NCI-H510A (cell line): Measurements from ENCODE around the gene MRC2.

Experiments used
- DNase-seq: peaks from one replicate; lab custom pipeline; 2025; lab: John Stamatoyannopoulos, UW

The MRC2 gene

GRCh38 chr17:62663304-62663703 is 35.8 kb downstream of the MRC2 start:
- no peak for DNase-seq

- DNase-seq, result no peak
These were observed 37.1 kb downstream of the MRC2 start for GRCh38 chr17:62664336-62665120.

GRCh38 chr17:62665599-62665998 is 38.1 kb downstream of the MRC2 start:
- DNase-seq, result no peak

- no peak for DNase-seq
These were observed 38.8 kb downstream of the MRC2 start for GRCh38 chr17:62666061-62666800.

GRCh38 chr17:62666801-62667591 is 39.5 kb downstream of the MRC2 start:
- DNase-seq, result no peak

- no peak for DNase-seq
These were observed 40.8 kb downstream of the MRC2 start for GRCh38 chr17:62668091-62668804.

- no peak for DNase-seq
These were observed 42.8 kb downstream of the MRC2 start for GRCh38 chr17:62670202-62670821.

GRCh38 chr17:62671553-62671952 is 44.1 kb downstream of the MRC2 start:
- peak; percentile 90 for DNase-seq

GRCh38 chr17:62672957-62673356 is 45.5 kb downstream of the MRC2 start:
- no peak for DNase-seq

- no peak for DNase-seq
These were observed 46.3 kb downstream of the MRC2 start for GRCh38 chr17:62673614-62674362.

GRCh38 chr17:62674363-62674739 is 46.9 kb downstream of the MRC2 start:
- no peak for DNase-seq

GRCh38 chr17:62674841-62675240 is 47.4 kb downstream of the MRC2 start:
- no peak for DNase-seq

GRCh38 chr17:62675260-62675659 is 47.8 kb downstream of the MRC2 start:
- no peak for DNase-seq

GRCh38 chr17:62675701-62676100 is 48.2 kb downstream of the MRC2 start:
- no peak for DNase-seq

GRCh38 chr17:62676231-62676943 is 48.9 kb downstream of the MRC2 start:
- no peak for DNase-seq

- no peak for DNase-seq
These were observed 49.6 kb downstream of the MRC2 start for GRCh38 chr17:62676952-62677596.

- no peak for DNase-seq
These were observed 50.9 kb downstream of the MRC2 start for GRCh38 chr17:62678214-62678919.

GRCh38 chr17:62679866-62680377 is 52.5 kb downstream of the MRC2 start:
- no peak for DNase-seq

- DNase-seq, result no peak
These were observed 53.1 kb downstream of the MRC2 start for GRCh38 chr17:62680541-62681052.
